ENCODE results near the gene SCAPER.
"Not testable (repeated sequence)": the region's sequence is repeated elsewhere in the genome, so short reads cannot be mapped to it uniquely, and the experiment has no call there.

SCAPER gene

DNA sequence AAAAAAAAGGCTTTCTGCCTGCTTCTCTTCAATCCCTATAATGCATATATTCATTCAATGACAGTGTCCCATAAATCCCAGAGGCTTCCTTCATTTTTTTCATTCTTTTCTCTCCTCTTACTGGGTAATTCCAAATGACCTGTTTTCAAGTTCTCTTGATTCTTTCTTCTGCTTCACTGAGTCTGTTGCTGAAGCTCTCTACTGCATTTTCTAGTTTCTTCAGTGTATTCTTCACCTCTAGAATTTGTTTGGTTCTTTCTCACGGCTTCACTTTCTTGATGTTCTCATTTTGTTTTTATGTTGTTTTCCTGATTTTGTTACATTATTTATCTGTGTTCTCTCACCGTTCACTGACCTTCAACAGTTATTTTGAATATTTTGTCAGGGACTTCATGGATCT, 141.6 kb downstream of the SCAPER start:
- no peak for DNase-seq

- DNase-seq = peak; percentile 22
These were observed 148.8 kb downstream of the SCAPER start for GRCh38 chr15:76756381-76756780.

GRCh38 chr15:76753771-76754170, 151.4 kb downstream of the SCAPER start:
- DNase-seq = no peak

- DNase-seq = no peak
These were observed 152.0 kb downstream of the SCAPER start for GRCh38 chr15:76753131-76753530.

DNA sequence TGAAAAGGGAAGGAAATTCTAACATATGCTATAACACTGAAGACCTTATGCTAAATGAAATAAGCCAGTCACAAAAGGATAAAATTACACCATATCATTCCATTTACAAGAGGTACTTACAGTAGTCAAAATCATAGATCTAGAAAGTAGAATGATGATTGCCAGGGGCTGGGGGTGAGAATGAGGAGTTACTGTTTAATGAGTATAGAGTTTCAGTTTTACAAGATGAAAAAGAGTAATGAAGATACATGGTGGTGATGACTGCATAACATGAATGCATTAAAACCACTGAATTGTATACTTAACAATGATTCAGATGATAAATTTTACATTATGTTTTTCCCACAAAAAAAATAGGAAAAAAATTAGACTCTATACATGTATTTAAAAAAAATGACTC, 152.6 kb downstream of the SCAPER start:
- DNase-seq = no peak

- no peak for DNase-seq
These were observed 167.6 kb downstream of the SCAPER start for GRCh38 chr15:76737573-76737972.

- DNase-seq = not testable (repeated sequence)
These were observed 172.8 kb downstream of the SCAPER start for GRCh38 chr15:76732321-76732720.

DNA sequence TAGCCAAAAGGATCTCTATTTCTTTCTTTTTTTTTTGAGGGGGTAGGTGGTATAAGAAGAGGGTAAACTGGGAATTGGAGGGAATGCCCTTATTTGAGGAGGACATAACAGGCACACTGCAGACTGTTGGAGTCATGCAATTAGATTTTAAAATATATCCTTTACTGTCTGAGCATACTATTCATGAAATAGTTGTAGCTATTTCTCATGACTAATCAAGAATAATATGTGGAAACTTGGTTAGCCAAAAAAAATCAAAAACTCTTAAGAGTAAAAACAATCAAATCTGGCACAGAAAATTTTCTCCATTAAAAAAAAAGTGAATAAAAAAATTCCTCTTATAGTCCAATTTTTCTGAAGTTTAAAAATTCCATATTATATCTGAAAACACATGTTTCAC, 174.9 kb downstream of the SCAPER start:
- DNase-seq = no peak

- DNase-seq = no peak
These were observed 186.3 kb downstream of the SCAPER start for GRCh38 chr15:76718863-76719262.

DNA sequence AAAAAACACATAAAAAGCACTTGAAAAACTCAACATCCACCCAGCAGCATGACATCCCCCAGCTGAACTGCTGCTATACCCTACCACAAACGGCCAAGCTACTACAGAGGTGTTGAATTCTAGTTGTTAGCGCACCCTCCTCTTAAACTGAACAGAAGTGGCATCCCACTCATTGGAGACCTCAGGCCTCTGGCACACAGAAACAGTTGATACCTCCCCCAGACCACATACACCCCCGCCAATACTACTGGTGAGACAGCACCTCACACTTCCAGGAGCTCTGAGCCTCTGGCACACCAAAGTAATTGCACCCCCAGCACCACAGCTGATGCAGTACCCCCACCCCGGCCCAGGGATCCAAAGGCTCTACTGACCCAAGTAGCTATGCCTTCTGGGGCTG, 190.2 kb downstream of the SCAPER start:
- DNase-seq = no peak

GRCh38 chr15:76711351-76711827, 193.8 kb downstream of the SCAPER start:
- DNase-seq = no peak

GRCh38 chr15:76704032-76704431, 201.1 kb downstream of the SCAPER start:
- DNase-seq = not testable (repeated sequence)

DNA sequence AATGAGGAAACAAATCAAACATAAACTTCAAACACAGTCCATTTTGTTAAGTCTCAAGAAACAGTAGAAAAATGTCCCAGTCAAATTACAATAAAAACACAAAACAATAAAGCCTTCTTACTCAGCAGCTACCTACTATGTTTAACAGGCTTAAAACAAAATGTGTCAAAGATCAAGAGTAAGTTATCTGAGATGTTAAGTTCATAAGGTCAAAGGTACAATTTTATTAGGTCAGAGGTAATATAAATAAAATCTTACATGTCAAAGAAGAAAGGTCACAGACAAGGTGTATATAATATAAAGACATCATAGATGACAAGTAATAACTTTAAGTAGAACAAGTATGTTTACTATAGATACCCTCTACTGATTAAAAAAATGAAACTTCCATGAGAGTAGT, 208.3 kb downstream of the SCAPER start:
- DNase-seq = no peak

GRCh38 chr15:76692546-76692945, 212.6 kb downstream of the SCAPER start:
- not testable (repeated sequence) for DNase-seq

- DNase-seq = not testable (repeated sequence)
These were observed 217.5 kb downstream of the SCAPER start for GRCh38 chr15:76687592-76687991.

DNA sequence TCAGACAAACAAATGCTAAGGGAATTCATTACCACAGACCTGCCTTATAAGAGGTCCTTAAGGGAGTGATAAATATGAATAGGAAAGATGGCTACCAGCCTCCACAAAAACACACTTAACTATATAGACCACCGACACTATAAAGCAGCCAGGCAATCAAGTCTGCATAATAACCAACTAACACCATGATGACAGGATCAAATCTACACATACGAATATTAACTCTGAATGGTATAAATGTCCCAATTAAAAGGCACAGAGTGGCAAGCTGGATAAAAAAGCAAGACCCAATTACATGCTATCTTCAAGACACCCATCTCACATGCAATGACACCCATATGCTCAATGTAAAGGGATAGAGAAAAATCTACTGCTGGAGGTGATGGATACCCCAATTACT, 221.1 kb downstream of the SCAPER start:
- no peak for DNase-seq

- DNase-seq = no peak
These were observed 222.3 kb downstream of the SCAPER start for GRCh38 chr15:76682833-76683232.

GRCh38 chr15:76682259-76682658, 222.9 kb downstream of the SCAPER start:
- no peak for DNase-seq

- peak; percentile 50 for DNase-seq
These were observed 226.4 kb downstream of the SCAPER start for GRCh38 chr15:76678766-76679165.

DNA sequence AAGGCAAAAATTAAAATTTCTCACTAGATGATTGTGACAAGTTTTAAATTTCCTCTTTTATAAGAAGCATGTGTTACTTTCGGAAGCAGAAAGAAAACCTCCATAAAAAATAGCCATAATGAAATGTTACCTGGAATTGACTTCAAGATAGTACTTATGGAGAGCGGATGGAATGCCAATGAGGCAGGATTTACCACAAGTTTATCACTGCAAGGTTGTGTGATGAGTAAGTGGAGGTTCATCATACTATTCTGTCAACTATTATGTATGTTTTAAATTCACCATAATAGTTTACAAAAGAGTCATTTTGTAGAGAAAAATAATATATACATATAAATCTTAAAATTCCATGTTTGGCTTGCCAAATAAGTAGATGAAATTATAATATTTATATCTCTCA, 230.3 kb downstream of the SCAPER start:
- DNase-seq = peak; percentile 67

GRCh38 chr15:76669521-76670207, 235.5 kb downstream of the SCAPER start:
- DNase-seq = no peak

DNA sequence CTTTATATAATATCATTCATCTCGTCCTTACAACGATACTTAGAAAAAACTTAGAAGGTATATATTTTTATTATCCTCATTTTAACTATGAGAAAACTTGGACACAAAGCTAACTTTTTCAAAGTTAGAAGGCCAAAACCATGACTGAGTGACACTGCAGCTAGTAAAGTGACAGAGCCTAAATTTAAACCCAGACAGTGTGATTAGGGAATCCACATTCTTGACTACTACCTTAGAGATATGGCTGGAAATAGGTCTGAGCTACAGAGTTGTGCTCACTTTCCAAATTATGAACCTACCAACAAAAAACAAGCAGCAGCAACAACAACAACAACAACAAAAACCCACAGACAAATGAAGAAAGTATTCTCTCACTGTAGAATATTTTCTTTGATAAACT, 236.2 kb downstream of the SCAPER start:
- DNase-seq = no peak

- no peak for DNase-seq
These were observed 237.0 kb downstream of the SCAPER start for GRCh38 chr15:76667943-76668715.

DNA sequence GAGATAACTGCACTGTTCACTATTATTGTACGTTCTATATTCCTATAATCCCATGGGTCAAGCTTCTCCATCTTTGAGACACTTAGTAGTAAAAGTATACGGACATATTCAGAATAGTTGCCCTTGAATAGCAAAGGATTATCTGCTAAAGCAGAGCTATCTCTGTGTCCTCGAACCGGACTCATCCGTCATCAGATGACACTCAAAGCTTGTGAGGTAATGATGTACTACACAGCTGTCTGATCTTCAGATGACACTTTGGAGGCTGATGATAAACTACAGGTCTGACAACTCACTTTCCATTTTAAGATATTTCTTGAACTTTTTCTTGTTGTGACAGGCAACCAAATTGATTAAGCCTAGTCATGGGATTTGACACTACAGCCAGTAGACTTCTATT, 240.2 kb downstream of the SCAPER start:
- no peak for DNase-seq

Measured in fibroblast of upper back skin (primary cell).